ENCODE data around the gene TIPARP. TPM values are rescaled to one million over a fixed set of nuclear protein-coding genes. Genes with fewer than 3 reads are reported as not detected.

The TIPARP gene
- total and polyA plus RNA-seq, 2 of the 8 experiments (the other 6 are each of a cell fraction or from before 2014, with no cell fraction given) = 1.6 to 5.8 TPM

GRCh38 chr3:156711113-156711512 is 36.7 kb downstream of the TIPARP start (continued):
- no peak for TF ChIP-seq CHD7 (IDR thresholded peaks at IDR 0.05; ENCODE audit: insufficient replicate concordance, low read length)
- no peak for TF ChIP-seq TAF1 (IDR thresholded peaks at IDR 0.05; ENCODE audit: low read depth, low read length)
- TF ChIP-seq YY1 (IDR thresholded peaks at IDR 0.05; ENCODE audit: low read depth, low read length) = no peak
- TF ChIP-seq NANOG (IDR thresholded peaks at IDR 0.05; ENCODE audit: insufficient read depth, low read depth, low read length, poor library complexity, severe bottlenecking) = no peak
- TF ChIP-seq, protein P1, sequence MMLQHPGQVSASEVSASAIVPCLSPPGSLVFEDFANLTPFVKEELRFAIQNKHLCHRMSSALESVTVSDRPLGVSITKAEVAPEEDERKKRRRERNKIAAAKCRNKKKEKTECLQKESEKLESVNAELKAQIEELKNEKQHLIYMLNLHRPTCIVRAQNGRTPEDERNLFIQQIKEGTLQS (IDR thresholded peaks at IDR 0.05; ENCODE audit: insufficient read depth, low read depth, low read length) = no peak
- TF ChIP-seq BCL11A (IDR thresholded peaks at IDR 0.05; ENCODE audit: low read depth in 2 of 2, low read length in 2 of 2) = no peak
- no peak for TF ChIP-seq E2F6 (IDR thresholded peaks at IDR 0.05)
- no peak for TF ChIP-seq CEBPB (IDR thresholded peaks at IDR 0.05; ENCODE audit: low read depth, low read length)
- TF ChIP-seq TBP (IDR thresholded peaks at IDR 0.05; ENCODE audit: low read depth, low read length) = no peak
- no peak for TF ChIP-seq SUZ12 (IDR thresholded peaks at IDR 0.05; ENCODE audit: low read length)
- no peak for TF ChIP-seq MAFK (IDR thresholded peaks at IDR 0.05; ENCODE audit: low read depth, low read length)
